HCT116 (cell line): ENCODE measurements around the gene PRKCH. TPM values are rescaled to one million over a fixed set of nuclear protein-coding genes. Genes with fewer than 3 reads are reported as not detected.
A peak's percentile ranks its signal among the peaks of the same experiment; 100 is the strongest.

Experiments used
- ATAC-seq: fragments of 200-7000 bp; cut with Tn5 transposase; 2 replicates; pipeline ENCODE4 v1.9.1; 2020; ENCODE audit warnings: mild to moderate bottlenecking, moderate library complexity
- BruUV-seq: library from RNA; stranded (reverse); fragments of 400-500 nt; replicated peaks from 2 replicates; lab custom pipeline; 2021; lab: Mats Ljungman, UMichigan
- CTCF ChIA-PET: fragments of 300-600 bp; sonication (Branson Sonifier 250); formaldehyde crosslinking; loops from one replicate; lab custom pipeline; 2021; ENCODE audit warnings: antibody characterized with exemption; lab: Charles Lee
- POLR2A ChIA-PET: fragments of 300-600, 350-600 bp; sonication (Branson Sonifier 250); formaldehyde crosslinking; loops from one replicate; lab custom pipeline; 2021; ENCODE audit warnings: antibody characterized with exemption; lab: Charles Lee
- RAD21 ChIA-PET, 2 experiments: fragments of 300-600 bp; sonication (Branson Sonifier 250); formaldehyde crosslinking; loops; one replicate each; lab custom pipeline; 2023; ENCODE audit warnings: low total read pairs in 2 of 2; ENCODE audit not compliant: uncharacterized antibody in 2 of 2, unreplicated experiment in 2 of 2, low non-redundant PET in 1 of 2; lab: Charles Lee
- DNase-seq: peaks from one replicate; pipeline ENCODE4 v3.0.0-alpha.2; 2010; ENCODE audit warnings: low read depth, low spot score
- H2AFZ ChIP-seq: fragments of 200-600 bp; shearing (Covaris generic), sonication (generic); 2 replicates; pipeline ENCODE4 v1.6.1; 2017; ENCODE audit warnings: low read depth, mixed run types, mixed read lengths, antibody characterized with exemption, low read length; ENCODE audit not compliant: poor library complexity, severe bottlenecking
- H3K27ac ChIP-seq: 2 replicates; pipeline ENCODE4 v1.5.1; 2012; ENCODE audit warnings: low read depth, low read length
- H3K27me3 ChIP-seq: fragments of 200-600 bp; sonication (generic); 2 replicates; pipeline ENCODE4 v1.6.1; 2016; ENCODE audit warnings: mixed run types, low read length, mixed read lengths; ENCODE audit not compliant: insufficient read depth
- H3K36me3 ChIP-seq, 2 experiments: fragments of 200-500 bp in 1 of 2; fragments of 200-600 bp in 1 of 2; sonication (Bioruptor generic) in 1 of 2; sonication (generic) in 1 of 2; 2 replicates each; pipeline versions ENCODE4 v1.5.1 to v1.6.1; 2014 to 2016; ENCODE audit warnings: low read length in 2 of 2, inconsistent platforms in 1 of 2, mixed read lengths in 1 of 2, mixed run types in 1 of 2; ENCODE audit not compliant: insufficient read depth in 2 of 2, control insufficient read depth in 1 of 2
- H3K4me1 ChIP-seq, 2 experiments: fragments of 200-600 bp in 1 of 2; sonication (generic) in 1 of 2; 2 replicates each; pipeline versions ENCODE4 v1.5.1 to v1.6.1; 2012 to 2017; ENCODE audit warnings: low read length in 2 of 2, inconsistent platforms in 1 of 2, mild to moderate bottlenecking in 1 of 2, mixed read lengths in 1 of 2, mixed run types in 1 of 2, moderate library complexity in 1 of 2; ENCODE audit not compliant: insufficient read depth in 2 of 2, control insufficient read depth in 1 of 2
- H3K4me2 ChIP-seq: fragments of 200-600 bp; sonication (generic); 2 replicates; pipeline ENCODE4 v1.6.1; 2017; ENCODE audit warnings: mixed run types, low read length, mixed read lengths
- H3K4me3 ChIP-seq, 2 experiments: fragments of 200-600 bp in 1 of 2; sonication (generic) in 1 of 2; replicated peaks in 1 of 2; 2 replicates each; pipeline ENCODE4 v1.5.1; 2011 to 2016; ENCODE audit warnings: low read length in 2 of 2, control low read depth in 1 of 2, low read depth in 1 of 2, mild to moderate bottlenecking in 1 of 2, mixed read lengths in 1 of 2, mixed run types in 1 of 2
- H3K79me2 ChIP-seq: fragments of 200-600 bp; sonication (generic); 2 replicates; pipeline ENCODE4 v1.6.1; 2017; ENCODE audit warnings: mild to moderate bottlenecking, mixed run types, low read length, moderate library complexity, mixed read lengths; ENCODE audit not compliant: insufficient read depth
- H3K9ac ChIP-seq: fragments of 200-600 bp; sonication (generic); 2 replicates; pipeline ENCODE4 v1.6.1; 2016; ENCODE audit warnings: low read length, mixed read lengths
- H3K9me2 ChIP-seq: fragments of 200-600 bp; sonication (generic), shearing (Covaris generic); 2 replicates; pipeline ENCODE4 v1.6.1; 2017; ENCODE audit warnings: mixed run types, mild to moderate bottlenecking, moderate library complexity; ENCODE audit not compliant: insufficient read depth
- H3K9me3 ChIP-seq, 2 experiments: fragments of 200-500 bp in 1 of 2; fragments of 200-600 bp in 1 of 2; sonication (Bioruptor generic) in 1 of 2; sonication (generic) in 1 of 2; 2 replicates each; pipeline ENCODE4 v1.6.1; 2014 to 2017; ENCODE audit warnings: low read length in 2 of 2, mixed read lengths in 2 of 2, inconsistent platforms in 1 of 2, low read depth in 1 of 2, mild to moderate bottlenecking in 1 of 2, mixed run types in 1 of 2, moderate library complexity in 1 of 2; ENCODE audit not compliant: control insufficient read depth in 1 of 2, insufficient read depth in 1 of 2
- H4K20me1 ChIP-seq: fragments of 200-600 bp; sonication (generic), shearing (Covaris generic); 2 replicates; pipeline ENCODE4 v1.6.1; 2017; ENCODE audit warnings: mixed run types, mild to moderate bottlenecking, moderate library complexity; ENCODE audit not compliant: insufficient read depth
- CBX3 ChIP-seq: IDR thresholded peaks from 2 replicates; pipeline ENCODE4 v1.6.1; 2012; ENCODE audit warnings: low read depth
- CEBPB ChIP-seq: IDR thresholded peaks from 2 replicates; pipeline ENCODE4 v1.6.1; 2012; ENCODE audit warnings: low read depth
- ELF1 ChIP-seq: IDR thresholded peaks from 2 replicates; pipeline ENCODE4 v1.6.1; 2012; ENCODE audit warnings: low read depth, borderline replicate concordance
- EZH2phosphoT487 ChIP-seq: fragments of 200-600 bp; IDR thresholded peaks from 2 replicates; pipeline ENCODE4 v1.6.1; 2018; ENCODE audit warnings: antibody characterized with exemption, borderline replicate concordance
- JUND ChIP-seq: IDR thresholded peaks from 2 replicates; pipeline ENCODE4 v1.6.1; 2012
- POLR2AphosphoS5 ChIP-seq: IDR thresholded peaks from 2 replicates; pipeline ENCODE4 v1.6.1; 2011; ENCODE audit warnings: mild to moderate bottlenecking, low read depth, low read length, moderate library complexity
- SIN3A ChIP-seq: IDR thresholded peaks from 2 replicates; pipeline ENCODE4 v1.6.1; 2012; ENCODE audit warnings: low read depth
- SP1 ChIP-seq: IDR thresholded peaks from 2 replicates; pipeline ENCODE4 v1.6.1; 2012; ENCODE audit warnings: low read depth
- SRF ChIP-seq: IDR thresholded peaks from 2 replicates; pipeline ENCODE4 v1.6.1; 2012; ENCODE audit warnings: low read depth
- YY1 ChIP-seq: IDR thresholded peaks from 2 replicates; pipeline ENCODE4 v1.6.1; 2011; ENCODE audit warnings: low read length, low read depth, moderate library complexity, mild to moderate bottlenecking; ENCODE audit not compliant: insufficient replicate concordance; ENCODE audit errors: extremely low read depth
- ZFX ChIP-seq: fragments of 450-650 bp; IDR thresholded peaks from 2 replicates; pipeline ENCODE4 v1.6.1; 2017
- intact Hi-C: fragments of 100-400 bp; cut with micrococcal nuclease; formaldehyde crosslinking; loops from 2 replicates; pipeline ENCODE4 v1.10.0; 2022
- total RNA-seq: library from RNA; stranded (reverse); gene quantifications from one replicate; pipeline ENCODE4 v1.2.1, GENCODE V29; 2021; ENCODE audit not compliant: unreplicated experiment
- TF ChIP-seq, protein P1 (sequence below): IDR thresholded peaks from 2 replicates; pipeline ENCODE4 v1.6.1; 2012
- TF ChIP-seq, protein P2 (sequence below): IDR thresholded peaks from 2 replicates; pipeline ENCODE4 v1.6.1; 2011; ENCODE audit warnings: mild to moderate bottlenecking, low read length, moderate library complexity; ENCODE audit not compliant: insufficient replicate concordance; ENCODE audit errors: extremely low read depth
- TF ChIP-seq, protein P3 (sequence below): IDR thresholded peaks from 2 replicates; pipeline ENCODE4 v1.6.1; 2012; ENCODE audit warnings: low read depth

Gene PRKCH
- total RNA-seq, 1 experiment from 2014 or later: 16.6 TPM

DNA sequence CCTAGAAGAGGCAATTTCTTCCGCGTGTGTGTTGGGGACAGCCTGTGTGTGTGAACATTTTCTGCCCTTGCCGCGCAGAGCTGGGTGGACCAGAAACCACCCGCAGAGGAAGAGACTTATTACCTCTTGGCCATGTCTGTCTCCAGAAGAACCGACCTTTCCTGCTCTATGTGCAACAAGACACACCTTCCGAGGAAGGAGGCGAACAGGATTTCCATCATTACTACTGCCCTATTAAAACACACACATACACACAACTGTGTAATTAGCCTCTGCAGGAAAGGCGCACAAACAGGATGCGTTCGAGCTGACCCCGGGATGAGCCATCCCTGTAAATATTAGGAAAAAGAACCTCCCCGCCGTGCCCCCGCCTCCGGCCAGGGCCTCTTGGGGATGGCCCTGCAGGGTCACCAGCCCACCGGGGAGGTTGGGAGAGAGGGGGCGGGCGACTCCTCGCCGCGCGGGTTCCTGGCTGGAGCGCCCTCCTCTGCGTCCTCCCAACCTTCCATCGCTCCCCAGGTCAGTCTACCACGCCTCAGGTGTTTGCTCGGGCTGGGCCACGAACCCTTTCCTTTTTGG lies 484 bp upstream of the PRKCH start:
- ATAC-seq: no peak
- ChIA-PET RAD21 (no interaction called here), CTCF (no interaction called here), POLR2A (no interaction called here)
- Histone ChIP-seq H3K4me2 (peak overlapping the region; percentile 96), H4K20me1 (no peaks in the 10 kb centered on the region), H3K9me3 (no peaks in the 10 kb centered on the region; a peak in 1 of 4 replicates), H3K4me1 (peaks cover 4 to 20% of the 10 kb centered on the region in 2 experiments; a peak in 3 of 4 replicates), H3K36me3 (no peaks in the 10 kb centered on the region), H3K27ac (peak overlapping the region; percentile 50), H3K79me2 (0 out of 2 replicates have a peak, but pooled peaks cover 2% of the 10 kb centered on the region), H3K4me3 (peak overlapping the region; percentile 70 to 80), H3K9ac (peak overlapping the region; percentile 70), H2AFZ (peak overlapping the region; percentile 38), H3K9me2 (no peaks in the 10 kb centered on the region), H3K27me3 (no peaks in the 10 kb centered on the region)
- BruUV-seq: TSS peak; percentile 34
- no peak for DNase-seq
- no peak for TF ChIP-seq JUND
- TF ChIP-seq EZH2phosphoT487: no peak
- no peak for TF ChIP-seq SP1
- TF ChIP-seq, protein P1, sequence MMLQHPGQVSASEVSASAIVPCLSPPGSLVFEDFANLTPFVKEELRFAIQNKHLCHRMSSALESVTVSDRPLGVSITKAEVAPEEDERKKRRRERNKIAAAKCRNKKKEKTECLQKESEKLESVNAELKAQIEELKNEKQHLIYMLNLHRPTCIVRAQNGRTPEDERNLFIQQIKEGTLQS: no peak
- TF ChIP-seq ELF1: no peak
- no peak for TF ChIP-seq ZFX
- TF ChIP-seq SRF: no peak
- TF ChIP-seq CBX3: no peak
- TF ChIP-seq, protein P2, sequence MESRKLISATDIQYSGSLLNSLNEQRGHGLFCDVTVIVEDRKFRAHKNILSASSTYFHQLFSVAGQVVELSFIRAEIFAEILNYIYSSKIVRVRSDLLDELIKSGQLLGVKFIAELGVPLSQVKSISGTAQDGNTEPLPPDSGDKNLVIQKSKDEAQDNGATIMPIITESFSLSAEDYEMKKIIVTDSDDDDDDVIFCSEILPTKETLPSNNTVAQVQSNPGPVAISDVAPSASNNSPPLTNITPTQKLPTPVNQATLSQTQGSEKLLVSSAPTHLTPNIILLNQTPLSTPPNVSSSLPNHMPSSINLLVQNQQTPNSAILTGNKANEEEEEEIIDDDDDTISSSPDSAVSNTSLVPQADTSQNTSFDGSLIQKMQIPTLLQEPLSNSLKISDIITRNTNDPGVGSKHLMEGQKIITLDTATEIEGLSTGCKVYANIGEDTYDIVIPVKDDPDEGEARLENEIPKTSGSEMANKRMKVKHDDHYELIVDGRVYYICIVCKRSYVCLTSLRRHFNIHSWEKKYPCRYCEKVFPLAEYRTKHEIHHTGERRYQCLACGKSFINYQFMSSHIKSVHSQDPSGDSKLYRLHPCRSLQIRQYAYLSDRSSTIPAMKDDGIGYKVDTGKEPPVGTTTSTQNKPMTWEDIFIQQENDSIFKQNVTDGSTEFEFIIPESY: no peak
- TF ChIP-seq CEBPB: no peak
- no peak for TF ChIP-seq POLR2AphosphoS5
- TF ChIP-seq SIN3A: no peak
- TF ChIP-seq, protein P3, sequence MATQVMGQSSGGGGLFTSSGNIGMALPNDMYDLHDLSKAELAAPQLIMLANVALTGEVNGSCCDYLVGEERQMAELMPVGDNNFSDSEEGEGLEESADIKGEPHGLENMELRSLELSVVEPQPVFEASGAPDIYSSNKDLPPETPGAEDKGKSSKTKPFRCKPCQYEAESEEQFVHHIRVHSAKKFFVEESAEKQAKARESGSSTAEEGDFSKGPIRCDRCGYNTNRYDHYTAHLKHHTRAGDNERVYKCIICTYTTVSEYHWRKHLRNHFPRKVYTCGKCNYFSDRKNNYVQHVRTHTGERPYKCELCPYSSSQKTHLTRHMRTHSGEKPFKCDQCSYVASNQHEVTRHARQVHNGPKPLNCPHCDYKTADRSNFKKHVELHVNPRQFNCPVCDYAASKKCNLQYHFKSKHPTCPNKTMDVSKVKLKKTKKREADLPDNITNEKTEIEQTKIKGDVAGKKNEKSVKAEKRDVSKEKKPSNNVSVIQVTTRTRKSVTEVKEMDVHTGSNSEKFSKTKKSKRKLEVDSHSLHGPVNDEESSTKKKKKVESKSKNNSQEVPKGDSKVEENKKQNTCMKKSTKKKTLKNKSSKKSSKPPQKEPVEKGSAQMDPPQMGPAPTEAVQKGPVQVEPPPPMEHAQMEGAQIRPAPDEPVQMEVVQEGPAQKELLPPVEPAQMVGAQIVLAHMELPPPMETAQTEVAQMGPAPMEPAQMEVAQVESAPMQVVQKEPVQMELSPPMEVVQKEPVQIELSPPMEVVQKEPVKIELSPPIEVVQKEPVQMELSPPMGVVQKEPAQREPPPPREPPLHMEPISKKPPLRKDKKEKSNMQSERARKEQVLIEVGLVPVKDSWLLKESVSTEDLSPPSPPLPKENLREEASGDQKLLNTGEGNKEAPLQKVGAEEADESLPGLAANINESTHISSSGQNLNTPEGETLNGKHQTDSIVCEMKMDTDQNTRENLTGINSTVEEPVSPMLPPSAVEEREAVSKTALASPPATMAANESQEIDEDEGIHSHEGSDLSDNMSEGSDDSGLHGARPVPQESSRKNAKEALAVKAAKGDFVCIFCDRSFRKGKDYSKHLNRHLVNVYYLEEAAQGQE: no peak
- no peak for TF ChIP-seq YY1
- intact Hi-C loops: no loop called here
